ENCODE results near the gene PDE2A.
A peak's percentile ranks its signal among the peaks of the same experiment; 100 is the strongest.

The PDE2A gene

DNA sequence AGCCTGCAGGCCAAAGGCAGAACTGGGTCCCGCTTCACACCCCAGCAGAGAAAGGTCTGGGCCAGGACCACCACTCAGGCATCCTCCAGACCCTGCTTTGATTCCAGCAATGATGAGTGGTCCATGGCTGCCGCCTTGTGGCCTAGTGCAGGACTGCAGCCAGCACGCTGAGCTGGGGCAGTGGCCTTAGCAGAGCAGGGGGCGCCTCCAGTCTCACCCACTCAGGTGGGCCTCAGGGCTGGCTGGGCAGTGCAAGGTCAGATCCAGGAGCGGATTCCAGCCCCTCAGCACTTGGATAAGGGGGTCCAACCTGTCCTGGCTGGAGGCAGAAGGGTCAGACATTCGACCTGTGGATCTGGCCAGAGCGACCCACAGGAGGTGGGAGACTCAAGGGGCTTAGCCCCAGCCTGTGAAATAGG, 9.6 kb upstream of the PDE2A start:
- peak; percentile 60 for DNase-seq

- DNase-seq = no peak
Measured at GRCh38 chr11:72682858-72683243, 8.6 kb upstream of the PDE2A start.

DNA sequence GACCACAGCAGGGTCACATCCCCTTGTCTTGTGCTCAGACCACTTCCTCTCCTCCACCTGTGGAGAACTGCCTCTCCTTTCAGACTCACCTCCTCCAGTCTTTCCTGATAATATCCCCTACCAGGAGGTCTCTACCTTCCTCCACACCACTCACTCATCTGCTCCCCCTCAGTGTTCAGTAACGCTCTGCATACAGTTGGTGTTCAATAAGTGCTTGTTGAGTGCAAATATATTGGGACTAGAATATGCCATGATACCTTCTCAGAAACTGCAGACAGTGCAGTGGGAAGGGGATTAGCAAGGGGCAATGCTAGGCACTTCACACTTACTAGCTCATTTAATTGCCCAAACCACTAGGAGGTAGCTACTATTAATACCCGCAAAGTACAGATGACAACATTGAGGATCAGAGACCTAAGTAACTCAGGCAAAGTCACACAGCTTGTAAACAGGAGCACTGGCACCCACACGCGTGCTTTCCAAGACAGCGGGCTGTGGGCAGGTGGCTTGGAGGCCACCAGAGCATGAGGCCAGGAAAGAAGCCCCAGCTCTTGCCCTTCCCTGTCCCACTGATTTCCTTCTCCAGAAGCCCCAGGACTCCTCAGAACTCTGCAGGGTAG, 8.1 kb upstream of the PDE2A start:
- no peak for DNase-seq

- no peak for DNase-seq
Measured at GRCh38 chr11:72681226-72682153, 7.3 kb upstream of the PDE2A start.

DNA sequence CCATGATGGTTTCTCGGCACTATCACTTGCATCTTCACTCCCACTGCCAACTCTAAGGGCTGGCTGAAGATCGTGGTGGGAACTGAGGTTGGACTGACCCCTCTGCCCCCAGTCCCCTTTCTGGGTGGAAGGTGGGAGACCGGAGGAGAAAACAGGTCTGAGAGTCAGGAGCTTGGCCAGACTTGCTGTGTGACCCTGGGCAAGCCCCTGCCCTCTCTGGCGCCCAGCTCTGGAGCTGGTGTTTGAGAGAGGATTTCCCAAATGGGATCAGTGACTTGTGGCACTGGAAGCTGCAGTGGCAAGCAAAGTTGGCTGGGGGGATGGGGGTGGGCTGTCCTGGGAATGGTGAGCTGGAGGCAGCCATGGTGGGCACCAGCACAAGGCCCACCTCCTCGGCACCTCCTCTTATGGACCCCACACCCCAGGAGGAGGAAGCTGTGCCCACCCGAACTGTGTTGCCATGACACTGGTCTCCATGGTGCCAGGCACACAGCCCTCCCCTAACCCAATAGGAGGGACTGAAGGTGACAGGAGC, 6.5 kb upstream of the PDE2A start:
- DNase-seq = no peak

DNA sequence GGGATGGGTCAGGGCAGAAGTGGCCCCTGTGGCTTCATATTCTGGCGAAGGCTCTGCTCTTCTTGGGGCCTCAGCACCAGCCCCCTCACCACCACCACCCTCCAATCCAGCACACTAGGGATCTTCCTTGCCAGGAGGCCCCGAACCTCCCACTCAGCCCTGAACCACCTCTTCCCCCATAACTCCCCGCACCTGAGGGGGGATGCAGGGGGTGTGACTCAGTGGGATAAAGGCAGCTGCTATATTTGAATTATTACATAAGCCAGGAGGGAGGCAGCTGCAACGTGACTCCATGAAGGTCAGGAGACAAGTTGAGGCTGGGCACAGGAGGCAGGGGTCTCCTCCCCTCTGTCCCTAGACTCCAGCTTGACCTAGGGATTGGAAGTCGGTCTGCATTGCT, 5.6 kb upstream of the PDE2A start:
- no peak for DNase-seq

- DNase-seq = no peak
Measured at GRCh38 chr11:72678524-72678923, 4.3 kb upstream of the PDE2A start.

DNA sequence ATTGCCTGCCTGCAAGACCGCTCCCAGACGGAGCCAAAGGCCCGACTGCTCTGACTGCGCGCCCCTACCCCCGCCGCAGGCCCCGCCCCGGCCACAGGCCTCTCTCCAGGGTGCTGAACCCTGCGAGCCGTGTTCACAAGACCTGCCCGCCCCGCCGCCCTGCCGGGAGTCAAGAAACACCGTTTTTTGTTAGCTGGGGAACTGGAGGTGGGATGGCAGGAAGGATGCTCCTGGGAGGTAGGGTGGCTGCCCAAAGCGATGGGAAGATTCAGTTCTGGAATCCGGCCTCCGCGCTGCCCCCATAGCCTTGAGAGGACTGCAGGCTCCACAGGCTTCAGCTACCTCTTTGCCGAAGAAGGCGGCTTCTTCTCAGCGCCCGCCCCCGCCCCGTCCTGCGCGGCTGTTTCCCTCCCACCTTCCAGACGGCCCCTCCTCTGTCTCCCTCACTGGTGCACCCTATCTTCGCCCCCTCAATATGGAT, 2.7 kb upstream of the PDE2A start:
- peak; percentile 69 for DNase-seq

GRCh38 chr11:72675221-72675620, 999 bp upstream of the PDE2A start:
- DNase-seq = no peak

- DNase-seq = no peak
Measured at GRCh38 chr11:72673284-72673942, 809 bp downstream of the PDE2A start.

GRCh38 chr11:72672597-72673238, 1.5 kb downstream of the PDE2A start:
- DNase-seq = no peak

- DNase-seq = no peak
Measured at GRCh38 chr11:72671152-72672099, 2.8 kb downstream of the PDE2A start.

DNA sequence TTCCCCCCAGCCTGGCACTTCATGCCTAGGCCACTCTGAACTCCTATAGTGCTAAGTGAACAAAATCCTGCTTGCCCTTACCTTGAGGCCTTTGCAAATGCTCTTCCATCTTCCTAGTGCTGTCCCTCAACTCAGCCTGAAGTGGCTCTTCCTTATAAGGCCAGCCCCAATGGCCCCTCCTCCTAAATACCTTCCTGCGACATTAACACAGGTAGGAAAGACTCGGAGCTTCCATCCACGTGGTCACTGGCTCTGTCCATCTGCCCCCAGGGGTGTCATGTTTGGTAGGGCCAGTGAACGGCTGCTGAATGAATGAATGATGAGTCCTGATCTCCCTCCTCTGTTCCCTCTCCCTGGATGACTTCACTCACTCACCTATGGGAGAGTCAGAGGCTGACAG, 4.2 kb downstream of the PDE2A start:
- DNase-seq = no peak

DNA sequence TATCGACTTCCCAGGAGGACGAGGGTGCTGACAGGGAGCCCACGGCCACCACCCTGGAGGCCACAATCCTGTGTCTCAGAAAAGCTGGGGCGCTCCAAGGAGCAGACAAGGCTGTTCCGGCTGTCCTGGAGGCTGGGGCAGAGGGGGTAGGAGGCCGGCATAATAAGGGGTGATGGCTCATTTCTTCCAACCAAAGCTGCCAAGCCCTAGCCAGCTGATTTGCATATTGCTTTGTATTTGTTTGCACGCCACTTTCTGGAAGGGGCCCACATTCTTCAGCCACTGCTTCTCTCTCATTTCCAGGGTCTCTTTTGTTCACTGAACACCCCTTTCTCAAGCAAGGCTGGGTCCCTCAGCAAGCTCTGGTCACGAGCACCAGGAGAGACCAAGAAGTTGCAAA, 4.7 kb downstream of the PDE2A start:
- no peak for DNase-seq

DNA sequence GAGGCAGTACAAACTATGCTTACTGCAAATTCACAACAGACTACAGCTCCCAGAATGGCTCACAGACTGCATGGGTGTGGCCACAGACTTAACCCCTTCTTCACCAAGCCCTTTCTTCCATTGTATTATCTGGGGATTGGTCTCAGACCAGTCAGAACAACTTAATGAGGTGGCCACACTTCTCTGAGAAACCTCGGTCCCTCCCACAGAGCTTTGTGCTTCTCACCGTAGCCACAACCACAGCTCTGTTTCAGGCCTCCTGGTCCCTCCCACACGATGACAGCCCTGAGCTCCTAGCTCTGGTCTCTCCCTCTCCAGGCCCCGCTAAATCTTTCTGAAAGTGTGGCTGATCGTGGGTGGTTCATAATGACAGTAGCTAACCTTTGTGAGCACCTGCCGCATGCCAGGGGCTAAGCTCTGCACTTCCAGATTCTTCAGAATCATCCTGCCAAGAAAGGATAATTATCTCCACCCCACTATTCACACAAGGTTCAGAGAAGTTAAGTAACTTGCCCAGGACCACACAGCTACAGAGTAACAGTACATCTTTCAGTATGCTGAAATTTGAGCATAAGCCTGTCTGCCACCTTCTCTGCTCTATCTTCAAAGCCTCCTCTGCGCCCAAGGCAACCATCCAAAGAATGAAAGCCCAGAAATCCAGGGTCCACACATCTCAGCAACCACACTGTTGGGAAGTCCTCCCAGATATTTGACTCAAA, 5.4 kb downstream of the PDE2A start:
- DNase-seq = no peak

- no peak for DNase-seq
Measured at GRCh38 chr11:72665911-72666472, 8.2 kb downstream of the PDE2A start.

- DNase-seq = no peak
Measured at GRCh38 chr11:72662036-72662435, 12.2 kb downstream of the PDE2A start.

DNA sequence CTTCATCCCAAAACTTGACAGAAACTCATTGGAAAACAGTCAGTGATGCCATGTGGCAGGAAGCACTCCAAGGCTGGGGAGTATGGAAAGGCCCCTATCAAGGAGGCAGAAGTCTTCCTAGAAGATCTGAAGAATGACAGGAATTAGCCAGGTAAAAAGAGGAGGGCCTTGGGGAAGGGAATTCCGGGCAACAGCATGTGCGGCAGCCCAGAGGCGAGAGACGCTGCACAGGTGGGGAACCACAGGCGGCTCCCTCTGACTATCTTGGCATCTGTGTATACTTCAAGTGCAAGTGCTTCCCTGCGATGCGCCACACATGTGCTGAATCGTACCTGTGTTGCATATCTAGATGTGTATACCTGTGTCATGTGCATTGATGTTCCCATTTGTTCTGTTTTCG, 12.7 kb downstream of the PDE2A start:
- DNase-seq = no peak

DNA sequence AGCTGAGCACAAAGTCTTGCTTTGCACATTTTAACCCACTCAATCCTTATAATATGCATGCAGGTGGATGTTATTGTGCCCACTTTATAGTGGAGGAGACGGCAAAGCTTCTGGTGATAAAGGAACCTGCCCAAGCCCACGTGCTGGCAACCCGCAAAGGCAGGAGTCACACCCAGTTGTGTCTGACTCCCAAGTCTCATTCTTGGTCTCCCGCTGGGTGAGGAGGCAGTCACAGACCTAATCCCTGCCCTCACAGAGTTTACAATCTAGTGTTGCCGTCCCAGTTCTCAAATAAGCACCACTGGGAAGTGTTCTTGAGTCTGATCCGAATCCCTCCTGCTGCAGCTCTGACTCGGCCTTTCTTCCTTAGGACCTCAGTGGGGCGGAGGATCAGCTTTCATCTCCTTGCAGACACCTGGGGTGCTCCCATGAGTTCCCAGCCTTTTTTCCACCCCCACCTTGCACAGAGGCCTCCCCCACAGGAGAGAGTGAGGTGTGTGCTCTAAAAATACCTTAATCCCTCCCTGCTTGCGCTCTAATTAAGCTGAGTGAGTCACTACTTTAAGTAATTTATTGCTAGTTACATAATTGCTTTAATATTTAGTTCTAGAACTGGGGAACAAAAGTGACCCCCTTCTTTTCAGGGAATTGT, 15.1 kb downstream of the PDE2A start:
- DNase-seq = no peak

All from right kidney (tissue), 1 donor.